Ramos (cell line): Measurements from ENCODE around the gene TMEM151B.
"Not testable (repeated sequence)": the region's sequence is repeated elsewhere in the genome, so short reads cannot be mapped to it uniquely, and the experiment has no call there.

Experiments
- in situ Hi-C: fragments of 300-500 bp; cut with MboI; formaldehyde crosslinking; loops from one replicate; pipeline ENCODE4 v1.14.3; 2022; ENCODE audit warnings: low sequenced_read_pairs; ENCODE audit not compliant: unreplicated experiment

TMEM151B gene

DNA sequence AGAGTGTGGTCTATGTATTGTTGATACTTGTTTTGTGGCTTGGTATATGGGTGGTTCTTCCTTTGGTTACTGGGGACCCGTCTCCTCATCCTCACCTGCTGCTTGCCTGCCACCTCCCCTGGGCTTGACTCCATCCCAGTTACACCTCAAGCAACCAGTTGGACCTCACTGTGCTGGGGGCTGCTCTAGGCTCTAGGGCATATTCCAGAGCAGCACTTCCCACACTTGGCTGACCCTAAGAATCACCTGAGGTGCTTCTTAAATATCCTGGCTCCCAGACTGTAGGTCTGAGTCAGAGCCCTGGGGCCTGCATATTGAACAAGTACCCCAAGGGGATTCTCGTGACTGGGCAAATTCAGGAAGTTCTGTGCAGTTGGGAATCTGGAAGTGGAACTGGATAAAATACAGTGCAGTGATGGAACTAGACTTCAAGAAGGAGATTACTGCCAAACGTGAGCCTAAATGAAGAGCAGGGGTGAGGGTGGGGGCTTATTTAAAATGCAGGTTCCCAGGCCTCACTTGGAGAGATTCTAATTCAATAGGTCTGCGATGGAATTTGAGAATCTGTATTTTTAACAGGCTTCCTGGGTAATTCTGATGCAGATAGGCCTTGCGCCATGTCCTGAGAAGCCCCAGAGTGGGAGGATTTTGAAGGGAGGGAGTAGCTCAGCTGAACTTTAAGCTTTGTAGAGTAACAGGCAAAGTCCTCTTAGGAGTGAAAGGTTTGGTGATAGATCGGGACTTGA, 79.8 kb downstream of the TMEM151B start:
- in situ Hi-C loops, result loop anchor here (25.0 kb wide), 1 partner anchor 188 kb away; the partner anchor contains the start of gene CAPN11

GRCh38 chr6:44350650-44350994, 80.4 kb downstream of the TMEM151B start:
- in situ Hi-C loops, result not testable (repeated sequence)

- in situ Hi-C loops, result no loop called here
Measured at GRCh38 chr6:44352259-44352658, 82.0 kb downstream of the TMEM151B start.

DNA sequence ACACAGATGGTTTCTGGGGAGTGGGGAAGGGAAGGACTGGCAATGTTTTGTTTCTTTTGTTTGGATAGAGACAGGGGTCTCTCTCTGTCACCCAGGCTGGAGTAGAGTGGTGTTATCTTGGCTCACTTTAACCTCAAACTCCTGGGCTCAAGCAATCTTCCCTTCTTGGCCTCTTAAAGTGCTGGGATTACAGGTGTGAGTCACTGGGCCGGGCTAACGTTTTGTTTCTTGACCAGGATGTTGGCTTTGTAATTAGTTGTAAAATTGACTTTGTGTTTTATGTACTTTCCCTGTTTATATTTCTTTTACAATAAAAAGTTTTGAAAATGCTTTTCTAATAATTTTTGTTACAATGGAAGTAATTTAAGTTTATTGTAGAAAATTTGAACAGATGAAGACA, 83.1 kb downstream of the TMEM151B start:
- in situ Hi-C loops, result no loop called here

DNA sequence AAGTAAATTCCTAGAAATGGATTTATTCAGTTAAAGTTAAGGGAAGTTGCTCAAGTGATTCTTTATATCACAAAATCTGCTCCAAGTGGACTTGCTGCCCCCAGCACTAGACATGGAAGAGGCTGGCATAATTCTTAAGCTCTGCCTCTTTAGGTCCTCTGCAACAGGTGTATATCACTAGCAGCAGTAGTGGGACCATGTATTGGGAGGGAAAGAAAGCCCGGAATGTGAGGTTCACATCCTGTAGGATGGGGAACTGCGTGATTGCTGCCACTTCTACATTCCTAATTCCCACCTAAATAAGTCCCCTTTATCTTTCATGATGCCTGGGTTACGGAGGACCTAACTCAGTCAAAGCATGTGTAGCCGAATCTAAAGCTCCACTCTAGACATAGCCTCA, 85.4 kb downstream of the TMEM151B start:
- in situ Hi-C loops, result no loop called here

DNA sequence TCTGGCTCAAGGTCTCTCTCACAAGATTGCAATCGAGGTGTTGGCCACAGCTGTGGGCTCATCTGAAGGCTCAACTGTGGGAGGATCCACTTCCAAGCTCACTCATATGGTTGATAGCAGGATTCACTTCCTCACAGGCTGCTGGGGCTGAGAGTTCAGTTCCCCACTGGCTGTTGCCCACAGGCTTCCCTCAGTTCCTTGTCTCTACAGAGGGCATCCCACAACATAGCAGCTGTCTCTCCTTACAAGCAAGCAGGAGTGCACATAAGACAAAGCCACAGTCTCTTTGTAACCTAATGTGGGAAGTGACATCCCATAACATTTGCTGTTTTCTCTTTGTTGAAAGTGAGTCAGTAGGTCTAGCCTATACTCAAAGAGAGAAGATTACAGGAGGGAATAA, 86.2 kb downstream of the TMEM151B start:
- in situ Hi-C loops, result no loop called here
